SK-N-SH treated with all-trans-retinoic acid at 6 μM for 48 hours (cell line): ENCODE measurements around the gene IL1R1.

Experiments
- ATAC-seq: fragments of 200-7000 bp; cut with Tn5 transposase; 3 replicates; pipeline ENCODE4 v1.9.1; 2020; ENCODE audit warnings: mild to moderate bottlenecking, moderate library complexity
- ARNTL ChIP-seq: fragments of 450-650 bp; formaldehyde crosslinking; IDR thresholded peaks from 2 replicates; pipeline ENCODE4 v1.5.0; 2020; ENCODE audit warnings: low read depth, mild to moderate bottlenecking, moderate library complexity, borderline replicate concordance
- BACH2 ChIP-seq: fragments of 250-450 bp; sonication (Bioruptor Pico); IDR thresholded peaks from 2 replicates; pipeline ENCODE4 v1.9.0; 2021; ENCODE audit warnings: mild to moderate bottlenecking, borderline replicate concordance
- CSDC2 ChIP-seq: fragments of 250-450 bp; sonication (Bioruptor Pico); IDR thresholded peaks from 2 replicates; pipeline ENCODE4 v1.5.0; 2020; ENCODE audit warnings: mild to moderate bottlenecking, moderate library complexity
- ESRRG ChIP-seq: fragments of 250-450 bp; sonication (Bioruptor Pico); IDR thresholded peaks from 2 replicates; pipeline ENCODE4 v1.6.1; 2021; ENCODE audit warnings: mild to moderate bottlenecking
- GLIS3 ChIP-seq: fragments of 250-450 bp; sonication (Bioruptor Pico); IDR thresholded peaks from 2 replicates; pipeline ENCODE4 v1.5.0; 2020; ENCODE audit warnings: mild to moderate bottlenecking, moderate library complexity
- ISL1 ChIP-seq: fragments of 250-450 bp; sonication (Bioruptor Pico); IDR thresholded peaks from 2 replicates; pipeline ENCODE4 v2.1.2; 2022; ENCODE audit warnings: mild to moderate bottlenecking, moderate library complexity
- OSR1 ChIP-seq: fragments of 250-450 bp; sonication (Bioruptor Pico); IDR thresholded peaks from 2 replicates; pipeline ENCODE4 v1.8.0; 2022; ENCODE audit warnings: moderate library complexity, mild to moderate bottlenecking, inconsistent platforms
- PPARA ChIP-seq: fragments of 250-450 bp; sonication (Bioruptor Pico); IDR thresholded peaks from 2 replicates; pipeline ENCODE4 v1.5.0; 2020; ENCODE audit warnings: mild to moderate bottlenecking, borderline replicate concordance
- RARB ChIP-seq: fragments of 250-450 bp; sonication (Bioruptor Pico); IDR thresholded peaks from 2 replicates; pipeline ENCODE4 v1.8.0; 2021; ENCODE audit warnings: mild to moderate bottlenecking, moderate library complexity
- SNAI2 ChIP-seq: fragments of 250-450 bp; sonication (Bioruptor Pico); IDR thresholded peaks from 2 replicates; pipeline ENCODE4 v1.5.0; 2020; ENCODE audit warnings: mild to moderate bottlenecking, moderate library complexity
- TCF4 ChIP-seq: fragments of 250-450 bp; sonication (Bioruptor Pico); IDR thresholded peaks from 2 replicates; pipeline ENCODE4 v1.8.0; 2021; ENCODE audit warnings: mild to moderate bottlenecking, moderate library complexity, borderline replicate concordance
- TOX ChIP-seq: fragments of 250-450 bp; sonication (Bioruptor Pico); IDR thresholded peaks from 2 replicates; pipeline ENCODE4 v1.8.0; 2021; ENCODE audit warnings: mild to moderate bottlenecking, moderate library complexity, borderline replicate concordance
- ZC3H10 ChIP-seq: fragments of 250-450 bp; sonication (Bioruptor Pico); IDR thresholded peaks from 2 replicates; pipeline ENCODE4 v1.5.1; 2021; ENCODE audit warnings: mild to moderate bottlenecking, moderate library complexity
- ZFP3 ChIP-seq: fragments of 250-450 bp; sonication (Bioruptor Pico); IDR thresholded peaks from 2 replicates; pipeline ENCODE4 v1.5.0; 2020; ENCODE audit warnings: mild to moderate bottlenecking, moderate library complexity
- ZFP30 ChIP-seq: fragments of 450-650 bp; formaldehyde crosslinking; IDR thresholded peaks from 2 replicates; pipeline ENCODE4 v1.5.0; 2022; ENCODE audit warnings: mild to moderate bottlenecking, moderate library complexity
- ZNF565 ChIP-seq: fragments of 450-650 bp; formaldehyde crosslinking; conservative IDR thresholded peaks from 2 replicates; pipeline ENCODE4 v1.5.0; 2020; ENCODE audit warnings: low read depth, mild to moderate bottlenecking, moderate library complexity
- ZNF8 ChIP-seq: fragments of 450-650 bp; formaldehyde crosslinking; IDR thresholded peaks from 2 replicates; pipeline ENCODE4 v1.5.0; 2020; ENCODE audit warnings: mild to moderate bottlenecking, moderate library complexity
- TF ChIP-seq, protein P1 (sequence below): fragments of 250-450 bp; sonication (Bioruptor Pico); IDR thresholded peaks from 2 replicates; pipeline ENCODE4 v1.5.1; 2020; ENCODE audit warnings: low read depth, mild to moderate bottlenecking, moderate library complexity
- TF ChIP-seq, protein P2 (sequence below): fragments of 250-450 bp; sonication (Bioruptor Pico); IDR thresholded peaks from 2 replicates; pipeline ENCODE4 v1.8.0; 2021; ENCODE audit warnings: low read depth, mild to moderate bottlenecking, moderate library complexity, borderline replicate concordance
- TF ChIP-seq, protein P3 (sequence below): fragments of 250-450 bp; sonication (Bioruptor Pico); IDR thresholded peaks from 2 replicates; pipeline ENCODE4 v1.5.1; 2021; ENCODE audit warnings: mild to moderate bottlenecking, moderate library complexity
- TF ChIP-seq, protein P4 (sequence below): fragments of 250-450 bp; sonication (Bioruptor Pico); IDR thresholded peaks from 2 replicates; pipeline ENCODE4 v1.5.0; 2020; ENCODE audit warnings: mild to moderate bottlenecking, moderate library complexity
- TF ChIP-seq, protein P5 (sequence below): fragments of 250-450 bp; sonication (Bioruptor Pico); IDR thresholded peaks from 2 replicates; pipeline ENCODE4 v1.8.0; 2020; ENCODE audit warnings: mild to moderate bottlenecking, moderate library complexity, borderline replicate concordance

IL1R1 gene

DNA sequence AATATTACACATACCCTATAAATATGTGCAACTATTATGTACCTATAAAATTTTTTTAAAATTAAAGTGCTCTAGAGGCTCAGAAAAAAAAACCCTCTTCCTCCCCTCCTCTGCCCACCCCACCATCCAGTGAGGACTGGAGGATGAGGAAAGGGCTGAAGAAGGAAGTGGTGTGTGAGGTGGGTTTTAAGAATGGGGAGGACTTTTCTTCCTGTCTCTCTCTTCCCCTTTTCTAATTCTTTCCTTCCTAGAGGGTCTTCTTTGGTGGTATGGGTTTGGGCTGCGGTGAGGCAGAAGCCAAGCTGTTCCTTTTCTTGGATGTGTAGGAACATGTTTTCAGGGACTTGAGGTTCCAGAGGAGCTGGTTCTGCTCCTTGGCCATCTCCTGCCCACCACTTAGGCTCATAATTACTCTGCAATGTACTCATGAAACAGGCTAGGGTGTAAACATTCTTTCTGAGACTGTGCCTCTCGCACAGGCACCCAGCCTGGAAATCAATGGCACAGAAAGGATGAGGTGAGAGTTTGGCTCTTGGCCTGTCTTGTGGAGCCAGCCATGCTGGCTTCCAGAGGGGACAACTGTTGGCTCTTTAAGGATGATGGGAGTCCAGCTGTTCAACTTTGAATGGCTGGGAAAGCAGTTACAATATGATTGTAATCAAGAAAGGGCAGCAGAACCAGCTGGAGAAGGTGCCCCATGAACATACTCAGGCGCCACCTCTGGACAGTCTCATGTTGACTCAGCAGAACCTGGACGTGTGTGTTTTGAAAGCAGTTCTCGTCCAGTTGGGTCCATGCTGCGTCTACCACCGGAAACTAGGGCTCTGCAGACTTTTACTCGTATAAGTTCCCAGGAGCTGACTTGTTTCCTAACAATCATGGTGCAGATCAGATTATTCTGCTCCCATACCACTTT lies 82.5 kb downstream of the IL1R1 start:
- no peak for ATAC-seq
- TF ChIP-seq, protein P1, sequence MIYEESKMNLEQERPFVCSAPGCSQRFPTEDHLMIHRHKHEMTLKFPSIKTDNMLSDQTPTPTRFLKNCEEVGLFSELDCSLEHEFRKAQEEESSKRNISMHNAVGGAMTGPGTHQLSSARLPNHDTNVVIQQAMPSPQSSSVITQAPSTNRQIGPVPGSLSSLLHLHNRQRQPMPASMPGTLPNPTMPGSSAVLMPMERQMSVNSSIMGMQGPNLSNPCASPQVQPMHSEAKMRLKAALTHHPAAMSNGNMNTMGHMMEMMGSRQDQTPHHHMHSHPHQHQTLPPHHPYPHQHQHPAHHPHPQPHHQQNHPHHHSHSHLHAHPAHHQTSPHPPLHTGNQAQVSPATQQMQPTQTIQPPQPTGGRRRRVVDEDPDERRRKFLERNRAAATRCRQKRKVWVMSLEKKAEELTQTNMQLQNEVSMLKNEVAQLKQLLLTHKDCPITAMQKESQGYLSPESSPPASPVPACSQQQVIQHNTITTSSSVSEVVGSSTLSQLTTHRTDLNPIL (CRISPR knock-in tag): no peak
- TF ChIP-seq CSDC2 (CRISPR knock-in tag) (no peak), ZFP3 (CRISPR knock-in tag) (no peak), ESRRG (CRISPR knock-in tag) (no peak), ZNF8 (CRISPR knock-in tag) (no peak), GLIS3 (no peak), ZC3H10 (CRISPR knock-in tag) (no peak), RARB (CRISPR knock-in tag) (no peak), BACH2 (CRISPR knock-in tag) (no peak), ARNTL (CRISPR knock-in tag) (no peak), ISL1 (CRISPR knock-in tag) (no peak), OSR1 (no peak), ZFP30 (CRISPR knock-in tag) (no peak), ZNF565 (CRISPR knock-in tag) (no peak), PPARA (CRISPR knock-in tag) (no peak), TOX (no peak)
- TF ChIP-seq, protein P2, sequence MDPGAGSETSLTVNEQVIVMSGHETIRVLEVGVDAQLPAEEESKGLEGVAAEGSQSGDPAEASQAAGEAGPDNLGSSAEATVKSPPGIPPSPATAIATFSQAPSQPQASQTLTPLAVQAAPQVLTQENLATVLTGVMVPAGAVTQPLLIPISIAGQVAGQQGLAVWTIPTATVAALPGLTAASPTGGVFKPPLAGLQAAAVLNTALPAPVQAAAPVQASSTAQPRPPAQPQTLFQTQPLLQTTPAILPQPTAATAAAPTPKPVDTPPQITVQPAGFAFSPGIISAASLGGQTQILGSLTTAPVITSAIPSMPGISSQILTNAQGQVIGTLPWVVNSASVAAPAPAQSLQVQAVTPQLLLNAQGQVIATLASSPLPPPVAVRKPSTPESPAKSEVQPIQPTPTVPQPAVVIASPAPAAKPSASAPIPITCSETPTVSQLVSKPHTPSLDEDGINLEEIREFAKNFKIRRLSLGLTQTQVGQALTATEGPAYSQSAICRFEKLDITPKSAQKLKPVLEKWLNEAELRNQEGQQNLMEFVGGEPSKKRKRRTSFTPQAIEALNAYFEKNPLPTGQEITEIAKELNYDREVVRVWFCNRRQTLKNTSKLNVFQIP: no peak
- TF ChIP-seq, protein P3, sequence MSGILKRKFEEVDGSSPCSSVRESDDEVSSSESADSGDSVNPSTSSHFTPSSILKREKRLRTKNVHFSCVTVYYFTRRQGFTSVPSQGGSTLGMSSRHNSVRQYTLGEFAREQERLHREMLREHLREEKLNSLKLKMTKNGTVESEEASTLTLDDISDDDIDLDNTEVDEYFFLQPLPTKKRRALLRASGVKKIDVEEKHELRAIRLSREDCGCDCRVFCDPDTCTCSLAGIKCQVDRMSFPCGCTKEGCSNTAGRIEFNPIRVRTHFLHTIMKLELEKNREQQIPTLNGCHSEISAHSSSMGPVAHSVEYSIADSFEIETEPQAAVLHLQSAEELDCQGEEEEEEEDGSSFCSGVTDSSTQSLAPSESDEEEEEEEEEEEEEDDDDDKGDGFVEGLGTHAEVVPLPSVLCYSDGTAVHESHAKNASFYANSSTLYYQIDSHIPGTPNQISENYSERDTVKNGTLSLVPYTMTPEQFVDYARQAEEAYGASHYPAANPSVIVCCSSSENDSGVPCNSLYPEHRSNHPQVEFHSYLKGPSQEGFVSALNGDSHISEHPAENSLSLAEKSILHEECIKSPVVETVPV (CRISPR knock-in tag): no peak
- TF ChIP-seq, protein P4, sequence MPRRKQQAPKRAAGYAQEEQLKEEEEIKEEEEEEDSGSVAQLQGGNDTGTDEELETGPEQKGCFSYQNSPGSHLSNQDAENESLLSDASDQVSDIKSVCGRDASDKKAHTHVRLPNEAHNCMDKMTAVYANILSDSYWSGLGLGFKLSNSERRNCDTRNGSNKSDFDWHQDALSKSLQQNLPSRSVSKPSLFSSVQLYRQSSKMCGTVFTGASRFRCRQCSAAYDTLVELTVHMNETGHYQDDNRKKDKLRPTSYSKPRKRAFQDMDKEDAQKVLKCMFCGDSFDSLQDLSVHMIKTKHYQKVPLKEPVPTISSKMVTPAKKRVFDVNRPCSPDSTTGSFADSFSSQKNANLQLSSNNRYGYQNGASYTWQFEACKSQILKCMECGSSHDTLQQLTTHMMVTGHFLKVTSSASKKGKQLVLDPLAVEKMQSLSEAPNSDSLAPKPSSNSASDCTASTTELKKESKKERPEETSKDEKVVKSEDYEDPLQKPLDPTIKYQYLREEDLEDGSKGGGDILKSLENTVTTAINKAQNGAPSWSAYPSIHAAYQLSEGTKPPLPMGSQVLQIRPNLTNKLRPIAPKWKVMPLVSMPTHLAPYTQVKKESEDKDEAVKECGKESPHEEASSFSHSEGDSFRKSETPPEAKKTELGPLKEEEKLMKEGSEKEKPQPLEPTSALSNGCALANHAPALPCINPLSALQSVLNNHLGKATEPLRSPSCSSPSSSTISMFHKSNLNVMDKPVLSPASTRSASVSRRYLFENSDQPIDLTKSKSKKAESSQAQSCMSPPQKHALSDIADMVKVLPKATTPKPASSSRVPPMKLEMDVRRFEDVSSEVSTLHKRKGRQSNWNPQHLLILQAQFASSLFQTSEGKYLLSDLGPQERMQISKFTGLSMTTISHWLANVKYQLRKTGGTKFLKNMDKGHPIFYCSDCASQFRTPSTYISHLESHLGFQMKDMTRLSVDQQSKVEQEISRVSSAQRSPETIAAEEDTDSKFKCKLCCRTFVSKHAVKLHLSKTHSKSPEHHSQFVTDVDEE (CRISPR knock-in tag): no peak
- TF ChIP-seq, protein P5, sequence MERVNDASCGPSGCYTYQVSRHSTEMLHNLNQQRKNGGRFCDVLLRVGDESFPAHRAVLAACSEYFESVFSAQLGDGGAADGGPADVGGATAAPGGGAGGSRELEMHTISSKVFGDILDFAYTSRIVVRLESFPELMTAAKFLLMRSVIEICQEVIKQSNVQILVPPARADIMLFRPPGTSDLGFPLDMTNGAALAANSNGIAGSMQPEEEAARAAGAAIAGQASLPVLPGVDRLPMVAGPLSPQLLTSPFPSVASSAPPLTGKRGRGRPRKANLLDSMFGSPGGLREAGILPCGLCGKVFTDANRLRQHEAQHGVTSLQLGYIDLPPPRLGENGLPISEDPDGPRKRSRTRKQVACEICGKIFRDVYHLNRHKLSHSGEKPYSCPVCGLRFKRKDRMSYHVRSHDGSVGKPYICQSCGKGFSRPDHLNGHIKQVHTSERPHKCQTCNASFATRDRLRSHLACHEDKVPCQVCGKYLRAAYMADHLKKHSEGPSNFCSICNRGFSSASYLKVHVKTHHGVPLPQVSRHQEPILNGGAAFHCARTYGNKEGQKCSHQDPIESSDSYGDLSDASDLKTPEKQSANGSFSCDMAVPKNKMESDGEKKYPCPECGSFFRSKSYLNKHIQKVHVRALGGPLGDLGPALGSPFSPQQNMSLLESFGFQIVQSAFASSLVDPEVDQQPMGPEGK (CRISPR knock-in tag): no peak
- TF ChIP-seq, all 23 proteins: peak for 0

DNA sequence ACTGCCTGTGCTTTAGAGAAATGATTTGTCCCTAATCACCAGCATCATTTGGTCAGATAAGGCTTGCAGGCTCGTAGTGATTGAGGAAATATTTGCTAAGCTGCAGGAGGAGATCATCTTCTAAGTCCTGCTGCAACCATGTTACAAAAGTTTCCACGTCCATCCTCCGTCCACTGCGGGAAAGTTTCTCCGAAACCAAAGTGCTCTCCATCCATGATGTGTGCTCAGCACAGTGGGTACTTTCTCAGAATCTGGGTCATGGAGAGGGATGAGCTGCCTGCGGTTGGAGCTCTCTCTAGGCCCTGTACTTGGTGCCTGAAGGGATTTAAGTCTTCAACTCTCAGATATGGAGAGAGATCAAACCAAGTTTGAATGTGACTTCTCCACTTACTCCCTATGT lies 83.6 kb downstream of the IL1R1 start:
- no peak for ATAC-seq
- TF ChIP-seq ZFP30 (CRISPR knock-in tag) (no peak), CSDC2 (CRISPR knock-in tag) (no peak), GLIS3 (no peak), ARNTL (CRISPR knock-in tag) (no peak), OSR1 (no peak), SNAI2 (CRISPR knock-in tag) (no peak), RARB (CRISPR knock-in tag) (no peak), TCF4 (no peak), ZFP3 (CRISPR knock-in tag) (no peak), ZC3H10 (CRISPR knock-in tag) (no peak), ISL1 (CRISPR knock-in tag) (no peak), TOX (no peak), ZNF8 (CRISPR knock-in tag) (no peak)
- TF ChIP-seq, protein P4 (CRISPR knock-in tag): no peak
- TF ChIP-seq, protein P3 (CRISPR knock-in tag): no peak
- TF ChIP-seq, protein P5 (CRISPR knock-in tag): no peak
